ENCODE data around the gene ZNF324B. TPM values are rescaled to one million over a fixed set of nuclear protein-coding genes. Genes with fewer than 3 reads are reported as not detected.
"Not testable (repeated sequence)": the region's sequence is repeated elsewhere in the genome, so short reads cannot be mapped to it uniquely, and the experiment has no call there.

Gene ZNF324B
- total RNA-seq, 1 experiment from 2014 or later, result 4.1 TPM

DNA sequence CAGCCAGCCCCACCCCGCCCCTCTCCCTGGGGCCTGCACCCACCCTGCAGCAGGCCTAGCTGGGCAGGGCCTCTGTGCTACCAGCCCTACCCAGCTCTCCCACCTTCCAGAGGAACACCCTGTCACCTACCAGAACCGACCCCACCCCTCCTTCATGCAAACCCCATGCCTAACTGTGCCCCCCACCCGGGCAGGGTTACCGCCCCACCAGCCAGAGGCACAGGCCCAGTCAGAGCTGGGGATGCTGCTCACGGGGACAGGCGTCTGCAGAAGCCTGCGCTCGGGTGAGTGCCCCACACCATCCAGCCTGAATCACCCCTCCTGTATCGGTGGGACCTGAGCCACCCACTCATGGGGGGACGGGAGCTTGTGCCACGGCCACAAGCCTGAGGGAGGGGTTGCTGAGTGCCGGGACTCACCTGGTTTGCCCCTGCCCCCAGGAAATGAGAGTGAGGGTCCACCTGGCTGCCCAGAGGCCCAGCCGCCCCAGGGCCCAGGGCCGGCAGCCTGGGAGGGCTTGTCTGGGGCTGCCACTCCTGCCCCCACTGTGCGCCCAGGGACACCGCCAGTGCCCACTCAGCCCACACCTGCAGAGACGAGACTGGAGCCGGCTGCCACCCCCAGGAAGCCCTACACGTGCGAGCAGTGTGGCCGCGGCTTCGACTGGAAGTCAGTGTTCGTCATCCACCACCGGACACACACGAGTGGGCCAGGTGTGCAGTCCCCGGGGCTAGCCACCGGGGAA lies 28.5 kb downstream of the ZNF324B start:
- DNase-seq (ENCODE audit: low read depth), result no peak

DNA sequence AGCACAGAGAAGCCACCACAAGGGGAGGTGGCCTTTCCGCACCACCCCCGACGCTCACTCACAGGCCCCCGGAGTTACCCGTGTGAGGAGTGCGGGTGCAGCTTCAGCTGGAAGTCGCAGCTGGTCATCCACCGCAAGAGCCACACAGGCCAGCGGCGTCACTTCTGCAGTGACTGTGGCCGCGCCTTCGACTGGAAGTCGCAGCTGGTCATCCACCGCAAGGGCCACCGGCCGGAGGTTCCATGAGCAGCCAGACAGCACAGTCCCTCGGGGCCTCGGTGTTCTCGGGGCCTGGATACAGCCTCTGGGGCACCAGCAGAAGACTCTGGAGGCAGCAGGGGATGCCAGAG lies 29.0 kb downstream of the ZNF324B start:
- no peak for DNase-seq (ENCODE audit: low read depth)

DNA sequence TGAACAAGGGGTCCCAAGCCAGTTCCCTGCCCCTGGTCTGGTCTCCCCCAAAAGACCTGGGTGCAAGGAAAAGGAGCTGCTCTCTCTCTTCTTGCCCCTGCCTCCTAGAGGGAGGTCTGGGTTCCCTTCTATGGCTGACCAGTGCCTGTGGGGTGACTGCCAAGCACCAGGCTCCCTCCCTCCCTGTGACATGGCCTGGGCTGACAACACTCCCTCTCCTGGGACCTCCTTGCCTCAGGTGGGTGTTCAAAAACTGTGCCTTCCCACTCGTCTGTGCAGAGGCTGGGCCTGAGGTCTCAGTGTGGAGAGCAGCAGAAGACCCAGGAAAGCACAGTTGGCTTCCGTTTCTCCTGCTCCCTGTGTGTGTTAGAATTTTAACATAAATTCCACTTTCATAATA lies 29.4 kb downstream of the ZNF324B start:
- DNase-seq (ENCODE audit: low read depth), result no peak

DNA sequence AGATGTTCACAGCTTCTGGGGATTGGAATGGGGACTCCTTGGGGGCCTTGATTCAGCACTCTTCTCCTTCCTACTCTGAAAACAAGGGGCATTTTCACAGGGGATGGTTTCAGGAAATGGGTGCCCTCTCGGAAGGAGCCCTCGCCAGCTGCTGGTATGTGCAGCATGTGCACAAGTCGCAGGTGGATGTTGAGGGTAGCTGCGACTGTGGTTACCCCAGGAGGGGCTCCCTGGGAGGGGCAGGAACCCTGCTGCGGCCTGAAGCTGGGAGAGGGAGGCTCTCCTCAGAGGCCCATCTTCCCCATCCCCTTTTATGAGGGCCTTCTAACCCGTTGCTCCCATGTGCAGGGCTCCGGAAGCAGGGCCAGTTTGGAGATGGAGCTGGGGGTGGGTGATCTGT lies 30.9 kb downstream of the ZNF324B start:
- DNase-seq (ENCODE audit: low read depth), result no peak

DNA sequence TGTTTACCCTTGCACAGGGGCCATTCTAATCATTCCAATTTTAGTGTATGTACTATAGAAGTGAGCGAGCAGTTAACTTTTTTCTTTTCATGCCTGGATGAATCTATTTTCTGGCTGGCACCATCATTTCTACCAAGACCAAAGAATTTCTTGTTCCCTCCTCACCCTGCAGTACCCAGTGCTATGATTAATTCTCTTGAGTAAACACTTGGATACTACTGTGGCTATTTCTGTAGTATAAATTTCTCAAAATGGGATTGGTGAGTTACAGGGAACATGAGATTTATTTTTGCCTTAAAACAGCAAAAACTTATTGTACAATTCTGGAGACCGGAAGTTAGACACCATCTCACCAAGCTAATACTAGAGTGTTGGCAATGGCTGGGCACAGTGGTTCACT lies 32.4 kb downstream of the ZNF324B start:
- DNase-seq (ENCODE audit: low read depth), result no peak

DNA sequence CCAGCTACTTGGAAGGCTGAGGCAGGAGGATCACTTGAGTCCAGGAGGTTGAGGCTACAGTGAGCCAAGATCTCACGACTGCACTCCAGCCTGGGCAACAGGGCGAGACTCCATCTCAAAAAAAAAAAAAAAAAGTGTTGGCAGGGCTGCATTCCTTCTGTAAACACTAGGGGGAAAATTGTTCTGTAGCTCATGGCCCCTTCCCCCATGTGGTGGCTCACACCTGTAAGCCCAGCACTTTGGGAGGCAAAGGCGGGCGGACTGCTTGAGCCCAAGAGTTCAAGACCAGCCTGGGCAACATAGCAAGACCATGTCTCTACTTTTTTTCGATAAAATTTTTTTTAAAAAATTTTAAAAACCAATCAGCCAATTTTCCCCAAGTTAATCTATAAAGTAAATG lies 32.9 kb downstream of the ZNF324B start:
- DNase-seq (ENCODE audit: low read depth), result not testable (repeated sequence)

DNA sequence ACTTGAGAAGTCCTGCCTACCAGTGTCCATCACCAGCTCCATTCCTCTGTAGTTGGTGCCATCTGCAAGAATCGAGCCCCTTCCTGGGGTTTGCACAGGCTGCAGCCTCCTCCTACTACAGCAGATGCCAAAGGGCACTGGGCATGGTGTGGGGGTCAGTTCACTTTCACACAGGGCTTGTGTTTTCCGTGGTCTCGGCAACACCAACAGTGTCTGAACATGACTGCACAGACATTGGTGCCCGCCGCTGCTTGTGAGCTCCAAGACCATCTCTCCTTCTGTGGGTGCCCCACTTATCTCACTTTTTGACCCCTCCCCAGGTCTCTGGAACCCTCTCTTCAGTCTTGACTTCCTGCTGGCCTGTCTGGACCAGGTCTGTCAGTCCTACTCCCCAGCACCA lies 40.0 kb downstream of the ZNF324B start:
- DNase-seq (ENCODE audit: low read depth), result no peak

DNA sequence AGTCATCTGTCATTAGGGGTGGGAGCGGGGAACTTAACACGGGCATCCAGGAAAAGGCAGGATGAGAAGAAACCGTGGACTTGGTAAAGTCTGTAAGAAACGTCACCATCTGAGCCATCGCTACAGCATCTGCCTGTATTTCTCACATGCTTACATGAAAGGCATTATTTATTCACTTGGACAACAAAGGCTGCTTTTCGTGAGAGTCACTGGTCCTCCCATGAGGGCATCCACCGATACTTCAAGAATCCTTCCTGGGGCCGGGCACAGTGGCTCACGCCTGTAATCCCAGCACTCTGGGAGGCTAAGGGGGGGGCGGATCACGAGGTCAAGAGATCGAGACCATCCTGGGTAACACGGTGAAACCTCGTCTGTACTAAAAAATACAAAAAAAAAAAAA lies 40.8 kb downstream of the ZNF324B start:
- peak; percentile 24 for DNase-seq (ENCODE audit: low read depth)

DNA sequence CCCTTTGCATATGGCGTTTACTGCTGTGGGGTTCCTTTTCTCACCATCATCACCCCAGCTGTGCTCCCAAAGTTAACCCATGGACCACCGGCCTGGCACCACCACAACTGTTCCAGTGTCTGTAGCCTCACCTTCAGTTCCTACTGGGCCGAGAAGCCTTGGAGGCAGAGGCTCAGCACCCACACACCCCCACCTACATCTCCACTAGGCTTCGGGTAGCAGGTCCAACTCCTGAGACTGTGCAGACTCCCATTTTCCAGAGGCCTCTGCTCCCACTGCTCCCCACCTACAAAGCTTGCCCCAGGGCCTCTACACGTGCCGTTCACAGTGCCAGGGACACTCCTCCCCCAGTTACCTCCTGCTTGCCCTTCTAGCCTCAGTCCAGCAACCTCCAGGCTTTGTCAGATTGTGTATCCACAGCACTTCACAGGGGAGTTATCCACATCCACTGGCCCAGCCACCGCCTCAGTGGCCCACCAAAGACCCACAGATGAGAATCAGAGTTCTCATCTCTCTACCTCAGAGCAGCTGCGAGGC lies 46.3 kb downstream of the ZNF324B start:
- no peak for DNase-seq (ENCODE audit: low read depth)

DNA sequence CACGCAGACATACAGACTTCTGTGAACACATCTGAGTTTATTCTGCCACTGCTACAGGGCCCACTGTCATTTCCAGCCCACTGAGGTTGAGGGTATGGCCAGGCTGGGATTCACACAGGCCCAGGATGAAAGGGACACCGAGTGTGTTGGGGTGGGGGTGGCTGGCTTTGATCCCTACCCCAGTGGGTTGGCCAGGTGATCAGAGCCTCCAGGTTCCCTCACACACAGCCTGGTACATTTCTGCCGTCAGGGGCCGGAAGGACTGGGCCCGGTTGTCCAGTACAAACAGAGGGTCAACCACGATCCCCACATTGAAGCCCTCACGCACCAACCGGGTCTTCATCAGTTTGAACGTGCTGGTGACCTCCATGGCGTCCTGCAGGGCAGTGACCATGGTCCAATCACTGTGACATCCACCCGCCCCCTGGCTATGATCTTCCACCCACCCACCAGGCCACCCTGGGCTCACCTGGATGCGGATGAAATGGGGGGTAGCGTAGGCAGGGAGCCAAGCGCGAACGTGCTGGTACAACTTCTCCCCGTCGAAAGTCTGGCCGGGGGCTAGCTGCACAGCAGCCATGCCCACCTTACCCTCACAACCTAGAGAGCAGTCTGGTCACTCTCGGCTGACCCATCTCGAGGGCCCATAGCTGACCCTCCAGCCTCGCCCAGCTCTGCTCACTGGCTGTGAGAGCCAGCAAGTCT lies 47.0 kb downstream of the ZNF324B start:
- DNase-seq (ENCODE audit: low read depth), result no peak

DNA sequence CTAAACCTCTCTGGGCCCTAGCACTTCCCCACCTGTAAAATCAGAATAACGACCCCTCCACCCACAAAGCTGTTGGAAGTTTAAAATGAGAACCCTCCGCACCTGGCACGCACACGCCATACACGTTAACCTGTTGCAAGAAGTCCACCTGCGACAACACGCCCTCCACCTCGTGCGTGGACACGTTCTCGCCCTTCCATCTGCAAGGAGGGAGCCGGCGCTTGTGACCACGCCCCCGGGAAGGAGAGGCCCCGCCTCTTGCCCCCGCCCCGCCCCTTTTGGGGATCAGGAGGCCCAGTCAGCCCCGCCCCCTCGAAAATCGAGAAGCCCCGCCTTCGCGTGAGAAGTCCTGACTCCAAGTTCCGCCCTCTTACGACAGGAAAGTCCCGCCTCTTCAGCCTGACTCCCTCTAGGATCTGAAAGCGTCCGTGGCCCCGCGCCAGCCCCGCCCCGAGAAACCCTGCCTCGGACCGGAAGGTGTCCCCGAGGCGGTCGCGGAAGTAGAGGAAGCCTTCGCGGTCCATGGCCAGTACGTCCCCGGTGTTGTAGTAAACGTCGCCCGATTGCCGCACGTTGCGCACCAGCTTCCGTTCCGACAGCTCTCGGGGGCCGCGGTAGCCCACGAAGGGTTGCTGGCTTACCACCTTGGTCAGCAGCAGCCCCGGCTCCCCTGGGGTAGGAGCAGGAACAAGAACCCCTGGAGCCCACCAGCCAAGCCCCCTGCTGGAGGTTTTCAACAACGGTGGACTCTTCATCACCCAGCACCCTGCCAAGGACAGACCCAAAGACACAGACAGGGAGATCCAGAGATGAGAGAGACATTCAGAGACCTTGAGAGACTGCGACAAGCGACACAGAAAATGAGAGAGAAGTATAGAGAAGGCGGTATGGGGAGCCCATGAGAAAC lies 47.9 kb downstream of the ZNF324B start:
- DNase-seq (ENCODE audit: low read depth), result peak; percentile 97

DNA sequence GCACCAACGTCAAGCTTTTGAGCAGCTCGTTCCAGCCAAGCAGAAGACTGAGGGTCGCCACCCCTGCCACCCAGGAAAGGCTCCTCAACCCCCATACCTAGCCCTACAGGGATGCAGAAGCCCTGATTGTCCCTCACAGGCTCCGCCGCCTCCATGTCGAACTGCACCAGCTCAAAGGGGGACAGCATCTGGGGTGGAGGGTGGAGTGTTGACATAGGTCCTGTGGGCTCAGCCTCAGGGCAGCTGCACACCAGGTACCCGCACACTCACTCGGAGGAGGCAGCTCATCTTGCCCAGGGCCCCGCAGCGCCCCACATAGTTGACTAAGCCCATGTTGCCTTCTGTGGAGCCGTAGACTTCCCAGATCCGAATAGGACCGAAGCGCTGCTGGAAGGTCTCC lies 48.8 kb downstream of the ZNF324B start:
- DNase-seq (ENCODE audit: low read depth), result no peak

Other genes with a start within 250 kb of the ZNF324B start
- gene ZNF544, start 222.7 kb upstream of the ZNF324B start, total RNA-seq (2014; rRNA removed; shearing (Covaris generic)), result 43.9 and 57.0 TPM in 2 replicates
- 4.3 and 4.8 TPM in 2 replicates for gene ZNF8, start 172.7 kb upstream of the ZNF324B start, total RNA-seq (2014; rRNA removed; shearing (Covaris generic))
- 68.7 and 76.6 TPM in 2 replicates for gene ERVK3-1, start 146.2 kb upstream of the ZNF324B start, total RNA-seq (2014; rRNA removed; shearing (Covaris generic))
- gene ZSCAN22, start 124.6 kb upstream of the ZNF324B start, total RNA-seq (2014; rRNA removed; shearing (Covaris generic)), result 2.9 and 4.1 TPM in 2 replicates
- gene A1BG, start 98.1 kb upstream of the ZNF324B start, total RNA-seq (2014; rRNA removed; shearing (Covaris generic)), result 64.4 and 111 TPM in 2 replicates
- gene ZNF497, start 88.9 kb upstream of the ZNF324B start, total RNA-seq (2014; rRNA removed; shearing (Covaris generic)), result 0.12 and 0.29 TPM in 2 replicates
- gene ZNF837, start 70.6 kb upstream of the ZNF324B start, total RNA-seq (2014; rRNA removed; shearing (Covaris generic)), result 1.1 and 1.8 TPM in 2 replicates
- 2,560 and 2,715 TPM in 2 replicates for gene RPS5, start 64.4 kb upstream of the ZNF324B start, total RNA-seq (2014; rRNA removed; shearing (Covaris generic))
- gene RNF225, start 56.0 kb upstream of the ZNF324B start, total RNA-seq (2014; rRNA removed; shearing (Covaris generic)), result not detected in 2 replicates
- 16.3 and 17.2 TPM in 2 replicates for gene ZNF584, start 43.0 kb upstream of the ZNF324B start, total RNA-seq (2014; rRNA removed; shearing (Covaris generic))
- gene ZNF132, start 11.5 kb upstream of the ZNF324B start, total RNA-seq (2014; rRNA removed; shearing (Covaris generic)), result 4.6 and 4.8 TPM in 2 replicates
- gene ZNF324, start 15.5 kb downstream of the ZNF324B start, total RNA-seq (2014; rRNA removed; shearing (Covaris generic)), result 8.6 and 8.9 TPM in 2 replicates
- 6.5 and 9.5 TPM in 2 replicates for gene ZNF446, start 24.7 kb downstream of the ZNF324B start, total RNA-seq (2014; rRNA removed; shearing (Covaris generic))
- gene SLC27A5, start 60.4 kb downstream of the ZNF324B start, total RNA-seq (2014; rRNA removed; shearing (Covaris generic)), result 4.7 and 6.0 TPM in 2 replicates
- gene ZBTB45, start 68.2 kb downstream of the ZNF324B start, total RNA-seq (2014; rRNA removed; shearing (Covaris generic)), result 5.3 and 8.1 TPM in 2 replicates
- gene TRIM28, start 92.4 kb downstream of the ZNF324B start, total RNA-seq (2014; rRNA removed; shearing (Covaris generic)), result 304 and 391 TPM in 2 replicates
- gene CHMP2A, start 103.5 kb downstream of the ZNF324B start, total RNA-seq (2014; rRNA removed; shearing (Covaris generic)), result 171 and 176 TPM in 2 replicates
- 84.1 and 98.8 TPM in 2 replicates for gene UBE2M, start 107.0 kb downstream of the ZNF324B start, total RNA-seq (2014; rRNA removed; shearing (Covaris generic))
- 6.5 and 10.2 TPM in 2 replicates for gene MZF1, start 121.7 kb downstream of the ZNF324B start, total RNA-seq (2014; rRNA removed; shearing (Covaris generic))

Measured in RPMI7951 (cell line).